Tibial nerve (tissue), 3 donors: Measurements from ENCODE around the gene CPNE4.

ENCODE experiments used
- CTCF ChIP-seq, 5 experiments: fragments of 200-600 bp in 3 of 5; fragments of 450-650 bp in 2 of 5; sonication (generic) in 3 of 5; IDR thresholded peaks; one replicate each; pipeline ENCODE4 v1.5.1; 2016 to 2019; ENCODE audit warnings: antibody characterized with exemption in 5 of 5, mild to moderate bottlenecking in 3 of 5, moderate library complexity in 2 of 5
- POLR2A ChIP-seq, 2 donors: fragments of 450-650 bp; IDR thresholded peaks; one replicate each; pipeline ENCODE4 v1.6.1; 2017; ENCODE audit warnings: antibody characterized with exemption in 2 of 2, mild to moderate bottlenecking in 2 of 2, moderate library complexity in 2 of 2

DNA sequence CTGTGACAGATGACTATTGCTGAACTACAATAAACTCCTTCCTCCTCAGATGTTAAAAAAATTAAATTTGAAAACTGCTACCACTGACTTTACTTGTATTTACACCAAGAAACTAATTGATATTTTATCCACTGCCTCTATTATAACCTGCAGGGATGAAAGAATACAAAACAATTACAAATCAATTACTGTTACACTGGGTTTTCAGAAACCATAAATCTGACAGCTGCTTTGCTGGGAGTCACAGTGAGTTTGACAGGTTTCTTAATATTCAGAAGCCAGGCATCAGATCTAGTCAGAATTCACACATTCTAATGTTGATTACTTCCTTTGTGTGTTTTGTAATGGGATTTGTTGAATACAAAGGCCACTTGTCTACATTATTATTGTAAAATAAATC, 279.4 kb downstream of the CPNE4 start:
- TF ChIP-seq POLR2A (IDR thresholded peaks at IDR 0.05) (no peak), CTCF (IDR thresholded peaks at IDR 0.05) (no peak)
